Measurements from ENCODE around the gene ACP1. TPM values are rescaled to one million over a fixed set of nuclear protein-coding genes. Genes with fewer than 3 reads are reported as not detected.

The ACP1 gene
- total RNA-seq, 1 donor from 2014 or later = 68.4 TPM

- no peaks in the 10 kb centered on the region for H3K9me3 ChIP-seq
- intact Hi-C loops (cut with DNase I) = no loop called here
- peaks cover 29% of the 10 kb centered on the region for H3K36me3 ChIP-seq
- no peak for TF ChIP-seq CTCF (IDR thresholded peaks at IDR 0.05)
- no peaks in the 10 kb centered on the region for H3K4me1 ChIP-seq
- ATAC-seq = no peak
- H3K4me3 ChIP-seq = no peak overlapping the region
- no peak for DNase-seq
- no peaks in the 10 kb centered on the region for H3K27me3 ChIP-seq
- no peak overlapping the region for H3K27ac ChIP-seq
These were observed 15.2 kb upstream of the ACP1 start for GRCh38 chr2:249538-250042.

- no peaks in the 10 kb centered on the region for H3K9me3 ChIP-seq
- peaks cover 22% of the 10 kb centered on the region for H3K36me3 ChIP-seq
- no peak overlapping the region for H3K4me3 ChIP-seq
- TF ChIP-seq CTCF (IDR thresholded peaks at IDR 0.05) = no peak
- ATAC-seq (no peak), DNase-seq (no peak)
- H3K4me1 ChIP-seq = no peaks in the 10 kb centered on the region
- intact Hi-C loops (cut with DNase I) = no loop called here
- no peak overlapping the region for H3K27ac ChIP-seq
- no peaks in the 10 kb centered on the region for H3K27me3 ChIP-seq
These were observed 12.6 kb upstream of the ACP1 start for GRCh38 chr2:252001-252602.

GRCh38 chr2:253202-253638 is 11.5 kb upstream of the ACP1 start:
- DNase-seq = no peak
- intact Hi-C loops (cut with DNase I) = no loop called here
- no peak overlapping the region for H3K4me3 ChIP-seq

GRCh38 chr2:254241-254640 is 10.5 kb upstream of the ACP1 start:
- H3K4me1 ChIP-seq = no peaks in the 10 kb centered on the region
- TF ChIP-seq CTCF (IDR thresholded peaks at IDR 0.05) = no peak
- peaks cover 8% of the 10 kb centered on the region for H3K36me3 ChIP-seq
- ATAC-seq = no peak
- no peaks in the 10 kb centered on the region for H3K27me3 ChIP-seq
- H3K27ac ChIP-seq = no peak overlapping the region
- H3K4me3 ChIP-seq = no peak overlapping the region
- intact Hi-C loops (cut with DNase I) = no loop called here
- no peaks in the 10 kb centered on the region for H3K9me3 ChIP-seq
- DNase-seq = no peak

More at GRCh38 chr2:253202-253638, 11.5 kb upstream of the ACP1 start:
- TF ChIP-seq CTCF (IDR thresholded peaks at IDR 0.05) = no peak
- Histone ChIP-seq H3K4me1 (no peaks in the 10 kb centered on the region), H3K9me3 (no peaks in the 10 kb centered on the region), H3K36me3 (peaks cover 15% of the 10 kb centered on the region), H3K27ac (no peak overlapping the region), H3K27me3 (no peaks in the 10 kb centered on the region)
- no peak for ATAC-seq

- DNase-seq (no peak), ATAC-seq (no peak)
- intact Hi-C loops (cut with DNase I) = no loop called here
- peaks cover 3% of the 10 kb centered on the region for H3K4me1 ChIP-seq
- no peak overlapping the region for H3K4me3 ChIP-seq
- no peaks in the 10 kb centered on the region for H3K36me3 ChIP-seq
- no peak overlapping the region for H3K27ac ChIP-seq
- no peak for TF ChIP-seq CTCF (IDR thresholded peaks at IDR 0.05)
- no peaks in the 10 kb centered on the region for H3K9me3 ChIP-seq
- no peaks in the 10 kb centered on the region for H3K27me3 ChIP-seq
These were observed 9.6 kb upstream of the ACP1 start for GRCh38 chr2:255195-255594.
